Amniotic stem cell (primary cell): ENCODE results near the gene RFC3.

Source experiments
- DNase-seq: peaks from one replicate; lab custom pipeline; 2025; lab: John Stamatoyannopoulos, UW

RFC3 gene

GRCh38 chr13:33868343-33868994, 50.5 kb downstream of the RFC3 start:
- no peak for DNase-seq

DNA sequence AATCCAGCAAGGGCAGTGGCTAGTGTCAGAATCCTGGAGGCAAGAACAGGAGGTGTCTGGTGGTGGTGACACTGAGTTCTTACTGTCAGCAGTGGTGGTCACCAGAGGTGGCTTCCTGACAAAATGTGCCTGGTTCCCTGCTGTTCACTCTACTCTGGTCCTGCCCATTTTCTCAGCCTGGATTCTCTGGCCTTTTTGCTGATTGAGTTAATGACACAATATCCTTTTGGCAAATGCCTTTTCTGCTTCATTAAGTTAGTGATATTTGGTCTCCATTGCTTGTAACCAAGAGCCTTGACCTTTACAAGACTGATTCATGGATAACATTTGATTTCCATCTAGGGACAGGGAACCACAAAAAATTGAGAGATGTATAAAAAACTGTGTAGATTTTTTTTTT, 51.1 kb downstream of the RFC3 start:
- no peak for DNase-seq

DNA sequence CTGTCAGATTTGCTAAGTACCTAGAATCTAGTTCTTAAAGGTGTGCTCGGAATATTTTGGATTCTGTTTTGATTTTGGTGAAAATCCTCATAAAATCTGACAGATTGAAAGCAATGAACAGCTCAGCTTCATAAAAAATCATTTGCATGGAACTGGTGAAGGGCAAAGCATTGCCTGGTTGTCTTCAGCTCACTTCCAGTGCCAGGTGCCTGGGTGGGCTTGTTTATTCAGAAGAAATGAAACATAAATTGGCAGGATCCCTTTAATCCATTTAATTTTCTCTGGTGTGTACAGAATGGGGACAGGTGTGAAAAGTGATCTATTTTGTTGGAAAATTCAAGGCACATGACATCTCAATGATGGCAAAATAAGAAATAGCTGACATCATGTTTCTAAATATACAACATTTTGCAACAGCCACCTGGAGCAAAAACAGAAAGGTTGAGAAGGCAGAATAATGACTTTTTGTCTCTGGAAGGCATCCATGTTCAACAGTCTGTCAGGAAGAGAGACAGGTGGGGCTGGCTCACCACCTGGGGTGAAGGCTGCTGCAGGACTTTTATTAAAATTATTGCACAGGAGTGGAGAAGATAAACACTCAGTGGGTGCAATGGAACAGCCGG, 52.2 kb downstream of the RFC3 start:
- DNase-seq = no peak

DNA sequence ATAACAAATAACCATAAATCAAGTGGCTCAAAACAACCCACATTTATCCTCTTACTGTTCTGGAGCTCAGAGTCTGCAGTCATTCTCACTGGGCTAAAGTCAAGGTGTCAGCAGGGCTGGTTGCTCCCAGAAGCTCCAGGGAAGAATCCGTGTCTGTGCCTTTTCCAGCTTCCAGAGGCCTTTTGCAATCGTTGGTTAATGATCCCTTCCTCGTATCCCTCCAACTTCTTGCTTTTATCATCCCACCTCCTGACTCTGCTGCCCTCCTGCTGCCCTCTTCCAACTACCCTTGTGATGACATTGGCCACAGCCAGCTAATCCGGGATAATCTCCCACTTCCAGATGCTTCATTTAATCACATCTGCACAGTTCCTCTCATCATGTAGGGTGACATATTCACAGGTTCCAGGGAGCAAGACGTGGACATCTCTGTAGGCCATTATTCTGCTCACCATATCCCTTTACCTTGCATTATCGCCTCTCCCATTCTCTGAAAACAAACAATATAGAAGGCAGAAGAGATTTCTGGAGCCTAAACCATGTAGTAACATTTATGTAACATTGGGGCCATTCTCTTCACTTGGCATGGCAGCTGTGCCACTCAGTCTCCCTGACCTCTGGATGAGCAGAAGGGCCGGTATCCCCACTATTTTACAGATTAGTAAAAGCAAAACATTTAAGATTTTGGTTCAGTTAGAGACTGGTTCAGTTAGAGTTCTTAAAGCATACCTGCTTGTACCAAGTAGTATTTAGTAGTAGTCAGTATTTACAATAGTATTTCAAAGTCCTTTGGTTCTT, 53.5 kb downstream of the RFC3 start:
- no peak for DNase-seq

- DNase-seq = no peak
Observed at GRCh38 chr13:33872005-33872351, 54.0 kb downstream of the RFC3 start.

- DNase-seq = no peak
Observed at GRCh38 chr13:33873251-33873908, 55.4 kb downstream of the RFC3 start.

DNA sequence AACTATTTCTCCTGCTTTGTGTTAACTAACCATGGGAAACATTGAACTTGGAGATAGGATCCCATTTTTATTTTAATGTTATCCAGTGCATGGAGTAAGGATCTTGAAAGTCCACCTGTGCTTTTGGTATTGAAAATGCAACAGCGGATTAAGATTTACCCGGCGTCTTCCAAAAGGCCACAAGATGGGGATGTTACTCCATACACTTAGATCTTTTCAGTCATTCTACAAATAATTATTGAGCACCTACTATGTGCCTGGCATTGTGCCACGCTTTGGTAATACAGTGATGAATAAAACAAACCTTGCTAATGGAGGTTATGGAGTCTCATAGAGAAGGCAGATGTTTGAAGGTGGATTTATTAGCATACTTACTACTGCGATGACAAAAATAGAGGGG, 56.9 kb downstream of the RFC3 start:
- no peak for DNase-seq

DNA sequence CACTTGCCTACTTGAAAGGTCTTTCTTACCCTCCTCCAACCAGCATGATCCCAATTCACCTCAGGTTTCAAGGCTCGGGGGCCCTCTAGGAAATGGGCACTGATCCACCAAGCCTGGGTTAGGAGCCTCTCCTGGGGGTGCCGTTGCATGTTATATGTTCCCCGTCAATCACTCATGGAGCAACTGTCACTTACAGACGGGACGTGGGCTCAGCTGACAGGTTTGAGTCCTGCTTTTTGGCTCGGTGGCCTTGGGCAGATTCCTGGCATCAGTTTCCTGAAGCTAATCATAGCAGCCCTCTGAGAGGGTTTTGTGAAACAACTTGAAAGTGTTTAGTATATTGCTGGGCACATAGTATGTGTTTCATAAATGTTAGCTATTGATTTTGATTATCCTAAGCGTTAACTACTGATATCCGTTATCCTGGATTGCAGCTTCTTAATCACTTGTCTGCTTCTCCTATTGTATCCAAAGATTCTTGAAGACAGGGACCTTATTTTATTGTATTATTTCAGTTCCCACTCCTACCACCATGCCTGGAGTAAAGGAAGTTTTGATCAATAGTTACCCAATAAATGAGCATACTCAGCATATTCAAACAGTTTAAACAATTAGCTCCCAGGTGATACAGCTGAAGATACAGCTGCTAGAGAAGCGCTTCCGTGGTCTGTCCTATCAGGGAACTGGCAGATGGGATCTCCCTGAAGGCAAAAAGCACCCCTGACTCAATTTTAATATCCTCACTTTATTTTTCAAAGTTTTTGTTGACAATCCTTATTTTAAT, 57.9 kb downstream of the RFC3 start:
- no peak for DNase-seq

GRCh38 chr13:33876716-33877394, 58.9 kb downstream of the RFC3 start:
- DNase-seq = no peak

- no peak for DNase-seq
Observed at GRCh38 chr13:33879118-33879517, 61.2 kb downstream of the RFC3 start.

DNA sequence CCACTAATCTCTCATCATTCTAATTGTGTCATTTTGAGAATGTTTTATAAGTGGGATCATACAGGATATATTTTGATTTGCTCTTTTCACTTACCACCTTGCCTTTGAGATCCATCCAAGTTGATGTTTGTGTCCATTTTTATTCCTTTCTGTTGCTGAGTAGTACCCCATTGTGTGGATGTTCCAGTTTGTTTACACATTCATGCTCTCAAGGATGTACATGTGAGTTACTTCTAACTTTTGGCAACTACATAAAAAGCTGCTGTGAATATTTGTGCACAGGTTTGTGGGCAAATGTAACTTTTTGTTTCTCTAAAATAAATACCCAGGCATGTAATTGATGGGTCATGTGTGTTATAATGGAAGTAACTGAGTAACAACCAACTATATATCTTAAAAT, 64.9 kb downstream of the RFC3 start:
- DNase-seq = no peak

- no peak for DNase-seq
Observed at GRCh38 chr13:33884531-33885220, 66.7 kb downstream of the RFC3 start.
